SJSA1 (cell line): ENCODE results near the gene POU6F2. TPM values are rescaled to one million over a fixed set of nuclear protein-coding genes. Genes with fewer than 3 reads are reported as not detected.
"Not testable (repeated sequence)": the region's sequence is repeated elsewhere in the genome, so short reads cannot be mapped to it uniquely, and the experiment has no call there.

Experiments
- DNase-seq, 2 experiments: peaks; one replicate each; pipeline ENCODE4 v3.0.0-alpha.2; 2015 to 2020; ENCODE audit warnings: low spot score in 2 of 2, low read depth in 1 of 2
- H3K27ac ChIP-seq: fragments of 250-450 bp; sonication (Bioruptor Pico); 2 replicates; pipeline ENCODE4 v1.5.1; 2020; ENCODE audit warnings: mild to moderate bottlenecking, moderate library complexity
- H3K27me3 ChIP-seq: fragments of 250-450 bp; sonication (Bioruptor Pico); replicated peaks from 2 replicates; pipeline ENCODE4 v1.5.1; 2020; ENCODE audit warnings: mild to moderate bottlenecking, moderate library complexity
- H3K36me3 ChIP-seq: fragments of 250-450 bp; sonication (Bioruptor Pico); 2 replicates; pipeline ENCODE4 v1.5.1; 2020; ENCODE audit warnings: mild to moderate bottlenecking
- H3K4me1 ChIP-seq: fragments of 250-450 bp; sonication (Bioruptor Pico); replicated peaks from 2 replicates; pipeline ENCODE4 v1.6.1; 2021; ENCODE audit warnings: mild to moderate bottlenecking
- H3K4me3 ChIP-seq: fragments of 250-450 bp; sonication (Bioruptor Pico); 2 replicates; pipeline ENCODE4 v1.5.1; 2020; ENCODE audit warnings: mild to moderate bottlenecking
- H3K9me3 ChIP-seq: fragments of 250-450 bp; sonication (Bioruptor Pico); replicated peaks from 2 replicates; pipeline ENCODE4 v1.5.1; 2020; ENCODE audit warnings: mild to moderate bottlenecking
- total RNA-seq: library from RNA; depleted of rRNA; stranded (reverse); fragments of >200 nt; shearing (Covaris generic); gene quantifications from 2 replicates; pipeline ENCODE4 v1.2.3, GENCODE V29; 2014; rRNA removed

Gene POU6F2, protein sequence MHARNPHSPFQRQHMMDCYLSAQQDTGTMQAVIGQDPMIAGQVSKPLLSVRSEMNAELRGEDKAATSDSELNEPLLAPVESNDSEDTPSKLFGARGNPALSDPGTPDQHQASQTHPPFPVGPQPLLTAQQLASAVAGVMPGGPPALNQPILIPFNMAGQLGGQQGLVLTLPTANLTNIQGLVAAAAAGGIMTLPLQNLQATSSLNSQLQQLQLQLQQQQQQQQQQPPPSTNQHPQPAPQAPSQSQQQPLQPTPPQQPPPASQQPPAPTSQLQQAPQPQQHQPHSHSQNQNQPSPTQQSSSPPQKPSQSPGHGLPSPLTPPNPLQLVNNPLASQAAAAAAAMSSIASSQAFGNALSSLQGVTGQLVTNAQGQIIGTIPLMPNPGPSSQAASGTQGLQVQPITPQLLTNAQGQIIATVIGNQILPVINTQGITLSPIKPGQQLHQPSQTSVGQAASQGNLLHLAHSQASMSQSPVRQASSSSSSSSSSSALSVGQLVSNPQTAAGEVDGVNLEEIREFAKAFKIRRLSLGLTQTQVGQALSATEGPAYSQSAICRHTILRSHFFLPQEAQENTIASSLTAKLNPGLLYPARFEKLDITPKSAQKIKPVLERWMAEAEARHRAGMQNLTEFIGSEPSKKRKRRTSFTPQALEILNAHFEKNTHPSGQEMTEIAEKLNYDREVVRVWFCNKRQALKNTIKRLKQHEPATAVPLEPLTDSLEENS
- not detected in 2 replicates for total RNA-seq

DNA sequence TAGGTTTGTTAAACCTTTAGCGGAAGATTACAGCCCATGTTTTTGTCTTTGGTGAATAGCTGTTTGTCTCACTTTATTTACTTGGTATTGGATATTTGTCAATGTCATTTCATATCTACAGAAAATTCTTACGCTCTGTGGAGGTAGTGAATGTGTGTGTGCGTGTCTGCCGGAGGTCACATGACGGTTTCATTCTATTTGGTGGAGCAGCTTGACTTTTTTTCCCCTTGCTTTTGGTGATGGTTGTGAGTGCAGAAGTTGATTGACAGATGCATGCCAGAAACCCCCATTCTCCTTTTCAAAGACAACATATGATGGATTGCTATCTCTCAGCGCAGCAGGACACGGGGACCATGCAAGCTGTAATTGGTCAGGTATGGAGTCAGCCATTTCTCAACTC is at the start of gene POU6F2:
POU6F2 (plus strand) TSS at position 225 of the 400 bp plus-strand sequence; CDS start at position 270, 45 bp downstream.
- Histone ChIP-seq H3K4me3 (no peak within 1 kb of the TSS), H3K27ac (no peak within 1 kb of the TSS), H3K27me3 (no peaks in the 10 kb centered on the region), H3K4me1 (peaks cover 7% of the 10 kb centered on the region), H3K36me3 (no peaks in the 10 kb centered on the region), H3K9me3 (no peaks in the 10 kb centered on the region; the same call in 1 of the 2 replicates)
- no peak for DNase-seq

DNA sequence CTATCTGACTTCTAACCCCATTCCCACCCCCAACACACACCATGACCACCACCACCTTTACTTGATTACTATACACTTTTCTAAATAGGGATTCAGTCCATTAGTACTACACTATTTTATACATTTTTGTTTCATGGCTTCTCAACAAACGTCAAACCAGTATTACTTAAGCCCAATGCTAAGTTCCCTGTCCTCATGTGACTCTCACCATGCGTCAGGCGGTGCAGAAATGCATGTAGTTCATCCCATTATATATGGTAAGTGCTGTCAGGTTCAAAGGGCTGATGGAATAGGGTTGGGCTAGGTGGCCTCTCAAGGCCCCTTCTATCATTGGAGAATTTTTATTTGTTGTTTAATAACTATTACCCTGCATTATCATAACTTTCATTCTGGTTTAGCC is 49.2 kb upstream of the POU6F2 start:
- no peaks in the 10 kb centered on the region for H3K27me3 ChIP-seq
- DNase-seq, result no peak
- H3K9me3 ChIP-seq, result no peaks in the 10 kb centered on the region
- peaks cover 24% of the 10 kb centered on the region for H3K4me1 ChIP-seq
- H3K4me3 ChIP-seq, result no peak overlapping the region
- H3K36me3 ChIP-seq, result no peaks in the 10 kb centered on the region
- H3K27ac ChIP-seq, result no peak overlapping the region

DNA sequence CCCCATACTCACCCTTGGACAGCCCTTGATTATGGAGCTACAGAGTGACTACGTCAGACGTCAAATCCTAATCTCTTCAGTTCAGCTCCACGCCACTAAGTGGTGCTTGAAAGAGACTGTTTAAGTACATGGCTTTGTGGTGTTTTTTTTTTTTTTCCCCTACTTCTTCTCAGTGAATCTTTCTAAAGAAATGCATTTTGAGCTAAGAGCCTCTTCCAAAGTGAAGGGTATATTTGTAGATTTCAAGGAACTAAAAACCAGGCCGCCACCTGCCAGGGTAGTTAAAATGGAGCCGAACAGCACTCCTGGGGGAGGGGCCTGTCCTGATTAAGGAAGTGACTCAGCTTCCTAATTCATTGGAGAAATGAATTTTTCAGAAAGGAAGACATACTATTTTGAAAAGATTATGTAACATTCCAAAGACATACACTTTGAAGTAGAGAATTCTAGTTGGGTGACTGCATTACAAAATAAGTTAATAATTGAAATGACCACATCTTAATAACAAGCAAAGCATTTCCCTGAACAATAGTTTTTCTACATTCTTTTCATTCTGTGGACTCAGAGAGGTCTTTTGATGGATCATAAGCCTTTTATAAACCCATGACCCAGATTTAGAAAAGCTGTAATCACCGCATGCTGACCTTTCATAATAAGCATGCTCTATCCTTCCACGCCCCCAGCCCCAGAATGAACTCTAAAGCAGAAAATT is 48.1 kb upstream of the POU6F2 start:
- Histone ChIP-seq H3K27me3 (no peaks in the 10 kb centered on the region), H3K27ac (peak overlapping the region; percentile 43), H3K9me3 (no peaks in the 10 kb centered on the region), H3K36me3 (no peaks in the 10 kb centered on the region), H3K4me1 (peaks cover 24% of the 10 kb centered on the region), H3K4me3 (no peak overlapping the region)
- DNase-seq, result peak in 1 of 2 experiments; percentile 66

DNA sequence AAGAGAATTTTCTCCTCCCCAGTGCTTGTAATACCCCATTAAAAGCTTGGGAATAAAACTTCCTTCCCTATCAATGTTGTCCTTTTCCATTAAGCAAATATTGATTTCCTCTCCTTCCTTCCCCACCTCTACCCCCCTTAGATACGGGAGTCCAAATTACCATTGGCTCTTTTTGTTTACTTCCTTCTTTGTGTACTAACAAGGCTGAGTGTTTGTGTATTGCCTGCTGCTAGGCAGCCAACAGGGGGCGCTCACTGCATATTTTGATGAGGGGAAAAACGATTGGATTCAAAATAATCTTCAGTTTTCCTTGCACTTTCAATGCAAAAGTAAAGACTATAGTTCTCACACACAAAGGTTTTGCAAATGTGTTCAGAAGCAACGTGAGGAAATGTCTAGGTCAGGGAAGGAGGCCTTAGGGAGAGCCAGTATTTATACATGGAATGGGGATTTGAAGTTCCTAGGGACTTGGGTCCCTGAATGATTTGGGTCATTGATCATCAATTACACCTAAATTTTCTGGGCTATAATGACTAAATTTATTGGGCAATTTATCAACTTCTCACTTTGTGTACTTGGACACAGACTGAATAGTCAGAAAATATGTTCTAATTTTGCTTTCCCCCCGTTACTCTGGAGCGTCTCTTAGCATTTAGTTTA is 45.1 kb upstream of the POU6F2 start:
- H3K9me3 ChIP-seq, result no peaks in the 10 kb centered on the region
- peak; percentile 67 to 73 for DNase-seq
- H3K36me3 ChIP-seq, result no peaks in the 10 kb centered on the region
- no peak overlapping the region for H3K4me3 ChIP-seq
- H3K27ac ChIP-seq, result no peak overlapping the region
- peaks cover 25% of the 10 kb centered on the region for H3K4me1 ChIP-seq
- H3K27me3 ChIP-seq, result no peaks in the 10 kb centered on the region

DNA sequence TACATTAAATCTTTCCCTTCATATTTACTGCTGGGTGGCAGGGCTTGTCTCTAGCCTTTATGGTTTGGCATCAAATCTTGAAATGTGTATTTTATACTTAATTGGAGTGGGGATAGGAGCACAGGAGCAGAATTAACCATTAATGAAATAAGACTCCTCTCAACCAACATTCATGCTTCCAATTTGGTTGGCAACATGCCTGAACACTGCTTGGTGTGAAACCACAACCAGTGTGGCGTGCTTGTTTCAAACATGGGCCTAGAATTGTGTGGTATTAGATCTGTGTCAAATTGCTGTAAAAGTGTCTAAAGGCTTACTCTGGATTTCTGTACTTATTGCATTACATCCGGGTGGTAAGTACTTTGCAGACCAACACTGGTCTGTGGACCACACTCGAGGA is 43.7 kb upstream of the POU6F2 start:
- peaks cover 39% of the 10 kb centered on the region for H3K4me1 ChIP-seq
- DNase-seq, result no peak
- H3K36me3 ChIP-seq, result no peaks in the 10 kb centered on the region
- no peaks in the 10 kb centered on the region for H3K9me3 ChIP-seq
- no peak overlapping the region for H3K4me3 ChIP-seq
- no peak overlapping the region for H3K27ac ChIP-seq
- H3K27me3 ChIP-seq, result no peaks in the 10 kb centered on the region

DNA sequence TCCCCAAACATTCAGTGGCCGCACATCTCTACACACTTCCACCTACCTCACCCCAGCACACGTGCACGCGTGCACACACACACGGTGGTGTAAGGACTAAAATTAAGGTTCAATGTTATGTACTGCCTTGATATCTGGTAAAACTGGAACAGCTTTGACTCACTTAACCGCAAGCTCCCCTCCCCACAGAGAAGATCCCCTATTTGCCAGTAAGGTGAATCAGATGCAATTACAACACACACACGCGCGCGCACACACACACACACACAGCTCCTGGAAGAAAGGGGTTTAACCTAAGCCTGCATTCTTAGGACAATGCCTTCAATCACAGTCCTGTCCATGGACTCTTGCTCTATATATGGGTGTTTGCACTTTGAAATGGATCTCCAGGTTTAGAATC is 43.2 kb upstream of the POU6F2 start:
- no peak for DNase-seq
- no peak overlapping the region for H3K4me3 ChIP-seq
- peaks cover 39% of the 10 kb centered on the region for H3K4me1 ChIP-seq
- no peaks in the 10 kb centered on the region for H3K27me3 ChIP-seq
- no peak overlapping the region for H3K27ac ChIP-seq
- H3K9me3 ChIP-seq, result no peaks in the 10 kb centered on the region
- no peaks in the 10 kb centered on the region for H3K36me3 ChIP-seq

DNA sequence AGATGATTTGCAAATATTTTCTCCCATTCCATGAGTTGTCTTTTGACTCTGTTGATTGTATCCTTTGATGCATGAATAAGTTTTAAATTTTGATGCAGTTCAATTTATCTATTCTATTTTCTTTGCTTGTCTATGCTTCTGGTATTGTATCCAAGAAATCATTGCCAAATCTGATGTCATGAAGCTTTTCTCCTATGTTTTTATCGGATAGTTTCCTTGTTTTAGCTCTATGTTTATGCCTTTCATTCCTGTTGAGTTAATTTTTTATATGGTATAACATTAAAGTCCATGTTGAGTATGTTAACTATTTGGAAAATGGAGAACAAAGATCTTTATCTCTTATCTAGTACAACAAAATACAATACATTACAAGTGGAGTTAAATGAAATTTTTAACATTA is 41.1 kb upstream of the POU6F2 start:
- H3K9me3 ChIP-seq, result no peaks in the 10 kb centered on the region
- H3K27me3 ChIP-seq, result no peaks in the 10 kb centered on the region
- H3K36me3 ChIP-seq, result no peaks in the 10 kb centered on the region
- no peak for DNase-seq
- no peak overlapping the region for H3K27ac ChIP-seq
- H3K4me3 ChIP-seq, result no peak overlapping the region
- H3K4me1 ChIP-seq, result peaks cover 30% of the 10 kb centered on the region

DNA sequence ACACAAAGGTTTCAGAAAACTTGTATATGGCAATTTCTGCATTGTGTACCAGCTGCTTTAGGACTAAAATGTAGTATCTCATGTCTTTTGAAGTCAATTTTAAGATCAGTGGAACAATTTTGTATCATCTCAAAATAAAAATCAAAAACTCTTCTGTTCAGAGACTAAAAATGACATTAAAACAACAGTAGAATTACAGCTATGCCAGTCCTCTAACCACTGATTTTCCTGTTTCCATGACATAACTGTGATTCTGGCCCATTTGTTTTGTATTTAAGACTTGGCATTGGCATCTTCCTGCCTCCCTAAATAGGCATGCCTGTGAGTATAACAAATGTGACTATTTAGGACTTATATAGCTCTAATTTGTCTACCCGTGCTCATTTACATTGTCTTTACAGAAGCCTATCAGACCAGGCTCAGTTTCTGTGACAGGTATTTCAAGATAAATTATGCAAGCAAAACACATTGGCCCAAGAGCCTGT is 39.7 kb upstream of the POU6F2 start:
- Histone ChIP-seq H3K27me3 (no peaks in the 10 kb centered on the region), H3K27ac (peak overlapping the region; percentile 76), H3K9me3 (no peaks in the 10 kb centered on the region), H3K36me3 (no peaks in the 10 kb centered on the region), H3K4me3 (no peak overlapping the region), H3K4me1 (peaks cover 36% of the 10 kb centered on the region)
- DNase-seq, result no peak

DNA sequence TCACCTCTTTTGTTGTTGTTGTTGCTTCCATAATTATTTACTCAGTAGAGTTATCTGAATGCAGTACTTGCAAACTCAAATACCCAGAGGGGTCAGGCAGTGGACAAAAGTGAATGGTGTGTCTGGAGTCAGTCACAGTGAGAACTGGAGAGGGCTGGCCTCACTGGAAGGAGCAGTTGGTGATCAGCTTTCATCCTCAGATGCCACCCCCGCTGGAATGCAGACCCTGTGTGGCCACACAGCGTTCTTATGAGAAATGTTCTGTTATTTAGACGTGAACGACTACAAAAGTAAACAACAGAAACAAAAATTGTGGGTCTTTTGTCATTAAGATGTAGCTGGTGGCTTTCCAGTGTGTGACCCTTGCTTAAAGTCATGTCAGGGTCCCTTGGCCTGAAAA is 39.1 kb upstream of the POU6F2 start:
- H3K27me3 ChIP-seq, result no peaks in the 10 kb centered on the region
- no peaks in the 10 kb centered on the region for H3K9me3 ChIP-seq
- H3K4me3 ChIP-seq, result no peak overlapping the region
- H3K36me3 ChIP-seq, result no peaks in the 10 kb centered on the region
- H3K4me1 ChIP-seq, result peaks cover 42% of the 10 kb centered on the region
- peak; percentile 67 to 73 for DNase-seq
- H3K27ac ChIP-seq, result peak overlapping the region; percentile 76

DNA sequence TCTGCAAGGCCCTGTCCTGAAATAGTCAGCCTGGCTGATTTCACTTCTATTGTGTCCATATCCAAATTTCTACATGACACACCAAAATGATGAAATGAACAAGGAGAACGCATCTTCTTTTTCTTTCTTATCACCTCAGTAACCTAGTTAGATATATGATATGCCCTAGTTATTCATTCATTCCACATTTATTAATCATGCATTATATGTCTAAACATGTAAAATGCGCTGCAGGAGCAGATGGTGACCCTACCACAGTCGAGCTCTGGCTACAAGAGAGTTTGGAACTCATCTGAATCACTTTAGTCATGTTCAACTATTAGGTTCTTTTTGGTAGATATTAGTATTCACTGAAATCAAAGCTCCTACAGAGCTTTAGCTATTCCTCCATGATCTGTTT is 36.9 kb upstream of the POU6F2 start:
- H3K36me3 ChIP-seq, result no peaks in the 10 kb centered on the region
- H3K4me1 ChIP-seq, result peaks cover 46% of the 10 kb centered on the region
- no peaks in the 10 kb centered on the region for H3K27me3 ChIP-seq
- no peaks in the 10 kb centered on the region for H3K9me3 ChIP-seq
- H3K27ac ChIP-seq, result no peak overlapping the region
- DNase-seq, result no peak
- H3K4me3 ChIP-seq, result no peak overlapping the region

DNA sequence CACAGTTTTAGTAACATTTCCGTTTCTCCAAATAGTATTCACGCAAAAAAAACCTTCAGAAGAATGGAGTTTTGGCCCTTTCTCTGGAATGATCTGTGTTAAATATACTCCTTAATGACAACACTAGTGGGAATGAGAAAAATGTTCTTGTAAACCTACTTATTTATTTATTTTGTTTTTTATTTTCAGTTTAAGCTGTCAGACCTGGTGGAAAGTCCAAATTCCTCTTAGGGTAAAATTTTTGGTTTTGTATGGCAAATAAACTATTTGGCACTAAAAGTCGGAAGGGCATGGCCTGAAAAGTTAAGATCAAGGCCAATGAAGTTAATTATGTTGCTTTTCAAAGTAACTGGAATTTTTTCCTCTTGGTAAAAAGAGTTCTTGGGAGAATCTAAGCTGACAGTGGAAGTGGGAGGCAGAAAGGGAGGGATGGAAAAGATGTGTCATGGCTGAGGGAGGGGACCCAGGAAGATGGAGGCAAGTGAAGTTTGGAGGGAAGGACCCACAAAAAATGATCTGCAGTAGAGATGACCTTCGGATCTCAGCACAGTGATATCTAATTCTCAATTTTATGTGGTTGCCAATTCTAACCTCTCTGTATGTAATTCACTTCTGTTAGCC is 35.2 kb upstream of the POU6F2 start:
- peak; percentile 50 to 88 for DNase-seq
- peak overlapping the region; percentile 77 for H3K27ac ChIP-seq
- no peaks in the 10 kb centered on the region for H3K9me3 ChIP-seq
- H3K4me3 ChIP-seq, result no peak overlapping the region
- H3K36me3 ChIP-seq, result no peaks in the 10 kb centered on the region
- peaks cover 46% of the 10 kb centered on the region for H3K4me1 ChIP-seq
- H3K27me3 ChIP-seq, result no peaks in the 10 kb centered on the region

DNA sequence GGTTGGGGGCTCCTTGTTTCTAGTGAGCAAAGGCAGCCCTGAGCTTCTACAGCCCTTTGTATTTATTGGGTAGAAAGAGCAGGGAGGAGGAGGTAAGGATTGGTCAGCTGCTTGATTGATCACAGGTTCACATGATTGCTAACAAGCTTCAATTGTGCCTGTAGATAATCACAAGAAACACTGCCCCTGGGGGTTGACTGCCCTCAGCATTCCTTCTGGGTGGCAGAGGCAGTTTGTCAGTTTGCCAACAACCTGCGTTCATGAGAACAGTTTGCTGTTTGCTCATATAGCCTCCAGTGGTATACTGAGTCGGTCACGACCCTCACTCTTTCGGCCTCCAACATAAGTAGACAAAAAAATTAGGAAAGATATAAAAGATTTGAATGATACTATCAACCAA is 30.2 kb upstream of the POU6F2 start:
- not testable (repeated sequence) for H3K27me3 ChIP-seq

DNA sequence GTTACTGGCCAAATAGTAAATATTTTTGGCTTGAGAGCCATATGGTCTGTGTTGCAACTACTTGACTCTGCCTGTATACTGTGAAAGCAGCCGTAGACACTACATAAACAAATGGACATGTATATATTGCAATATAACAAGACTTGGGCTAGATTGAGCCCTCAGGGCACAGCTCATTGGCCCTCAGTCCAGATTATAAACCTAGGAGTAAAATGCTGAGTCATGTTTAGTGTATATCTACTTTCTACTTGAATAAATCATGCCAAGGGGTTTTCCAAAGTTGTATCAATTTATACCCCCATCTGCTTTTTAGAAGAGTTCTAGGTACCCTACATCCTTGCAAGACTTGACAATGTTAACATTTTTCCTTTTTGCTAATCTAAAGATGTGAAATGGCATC is 27.4 kb upstream of the POU6F2 start:
- H3K4me1 ChIP-seq, result peaks cover 4% of the 10 kb centered on the region; the same call in 1 of the 2 replicates
- no peak overlapping the region for H3K4me3 ChIP-seq
- DNase-seq, result no peak
- no peak overlapping the region for H3K27ac ChIP-seq
- H3K27me3 ChIP-seq, result no peaks in the 10 kb centered on the region
- no peaks in the 10 kb centered on the region for H3K36me3 ChIP-seq
- no peaks in the 10 kb centered on the region for H3K9me3 ChIP-seq

More for the DNA sequence above, 30.2 kb upstream of the POU6F2 start:
- H3K27ac ChIP-seq, DNase-seq, H3K9me3 ChIP-seq, H3K36me3 ChIP-seq, H3K4me3 ChIP-seq: not testable (repeated sequence)
- H3K4me1 ChIP-seq, result peaks cover 18% of the 10 kb centered on the region
